HFFc6 (cell line): ENCODE measurements around the gene OR8J1. TPM values are rescaled to one million over a fixed set of nuclear protein-coding genes. Genes with fewer than 3 reads are reported as not detected.

Experiments used
- DNase-seq: peaks from one replicate; pipeline ENCODE4 v3.0.0-alpha.2; 2018
- H3K27ac Mint-ChIP-seq: 2 replicates; pipeline ENCODE4 v1.8.0; 2020; ENCODE audit warnings: mild to moderate bottlenecking, mixed read lengths
- H3K27me3 Mint-ChIP-seq: 2 replicates; pipeline ENCODE4 v1.8.0; 2021; ENCODE audit warnings: mild to moderate bottlenecking, moderate library complexity, mixed read lengths; ENCODE audit not compliant: insufficient read depth
- H3K36me3 Mint-ChIP-seq: 2 replicates; pipeline ENCODE4 v1.8.0; 2021; ENCODE audit warnings: low read depth, mixed read lengths
- H3K4me1 Mint-ChIP-seq: 2 replicates; pipeline ENCODE4 v1.8.0; 2020; ENCODE audit warnings: low read depth, mixed read lengths
- H3K4me3 Mint-ChIP-seq: 2 replicates; pipeline ENCODE4 v1.8.0; 2020; ENCODE audit warnings: mild to moderate bottlenecking, moderate library complexity, mixed read lengths
- H3K9me3 Mint-ChIP-seq: 2 replicates; pipeline ENCODE4 v1.8.0; 2020; ENCODE audit warnings: mild to moderate bottlenecking, mixed read lengths
- total RNA-seq, 6 experiments: library from RNA; stranded (reverse); fragmentation: NEBNext Ultra II Directional; extraction: Animal tissue kit (Norgen Biotek cat#: 25700); gene quantifications; 2 replicates in 1 of 6; 3 replicates in 5 of 6; pipeline ENCODE4 v1.2.3, GENCODE V29; 2021
- TF ChIP-seq, protein P1 (sequence below): fragments of 200-600 bp; sonication (generic); IDR thresholded peaks from 2 replicates; pipeline ENCODE4 v1.5.0; 2021; ENCODE audit warnings: antibody characterized with exemption, mild to moderate bottlenecking

OR8J1 gene
- total RNA-seq, 6 experiments from 2014 or later, result not detected

- H3K27ac Mint-ChIP-seq, result no peak overlapping the region
- TF ChIP-seq, protein P1, sequence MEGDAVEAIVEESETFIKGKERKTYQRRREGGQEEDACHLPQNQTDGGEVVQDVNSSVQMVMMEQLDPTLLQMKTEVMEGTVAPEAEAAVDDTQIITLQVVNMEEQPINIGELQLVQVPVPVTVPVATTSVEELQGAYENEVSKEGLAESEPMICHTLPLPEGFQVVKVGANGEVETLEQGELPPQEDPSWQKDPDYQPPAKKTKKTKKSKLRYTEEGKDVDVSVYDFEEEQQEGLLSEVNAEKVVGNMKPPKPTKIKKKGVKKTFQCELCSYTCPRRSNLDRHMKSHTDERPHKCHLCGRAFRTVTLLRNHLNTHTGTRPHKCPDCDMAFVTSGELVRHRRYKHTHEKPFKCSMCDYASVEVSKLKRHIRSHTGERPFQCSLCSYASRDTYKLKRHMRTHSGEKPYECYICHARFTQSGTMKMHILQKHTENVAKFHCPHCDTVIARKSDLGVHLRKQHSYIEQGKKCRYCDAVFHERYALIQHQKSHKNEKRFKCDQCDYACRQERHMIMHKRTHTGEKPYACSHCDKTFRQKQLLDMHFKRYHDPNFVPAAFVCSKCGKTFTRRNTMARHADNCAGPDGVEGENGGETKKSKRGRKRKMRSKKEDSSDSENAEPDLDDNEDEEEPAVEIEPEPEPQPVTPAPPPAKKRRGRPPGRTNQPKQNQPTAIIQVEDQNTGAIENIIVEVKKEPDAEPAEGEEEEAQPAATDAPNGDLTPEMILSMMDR, result no peak
- no peak for DNase-seq
- H3K36me3 Mint-ChIP-seq, result no peaks in the 10 kb centered on the region; the same call in 1 of the 2 replicates
- H3K27me3 Mint-ChIP-seq, result no peaks in the 10 kb centered on the region
- H3K4me1 Mint-ChIP-seq, result no peaks in the 10 kb centered on the region
- no peak overlapping the region for H3K4me3 Mint-ChIP-seq
- H3K9me3 Mint-ChIP-seq, result peaks cover 51% of the 10 kb centered on the region
These were observed 13.8 kb upstream of the OR8J1 start for GRCh38 chr11:56340289-56340688.

- TF ChIP-seq, protein P1, result no peak
- Mint-ChIP-seq H3K4me3 (no peak within 1 kb of the TSS), H3K4me1 (no peaks in the 10 kb centered on the region), H3K27ac (no peak within 1 kb of the TSS), H3K36me3 (no peaks in the 10 kb centered on the region), H3K27me3 (no peaks in the 10 kb centered on the region), H3K9me3 (peaks cover 14% of the 10 kb centered on the region)
- DNase-seq, result no peak
These were observed 8.4 kb upstream of the OR8J1 start, which contains the start of gene OR8K1 for GRCh38 chr11:56345739-56346138. TSS of gene OR8K1 (plus strand) at chr11:56346039. CDS start at chr11:56346039, 0 bp downstream.

- Mint-ChIP-seq H3K27me3 (no peaks in the 10 kb centered on the region; the same call in 1 of the 2 replicates), H3K4me1 (no peaks in the 10 kb centered on the region), H3K36me3 (no peaks in the 10 kb centered on the region), H3K9me3 (peaks cover 12% of the 10 kb centered on the region), H3K4me3 (no peak within 1 kb of the TSS), H3K27ac (no peak within 1 kb of the TSS)
- TF ChIP-seq, protein P1, result no peak
- no peak for DNase-seq
These were observed 21.2 kb downstream of the OR8J1 start, which contains the start of gene OR8U1 for GRCh38 chr11:56375324-56375723. TSS of gene OR8U1 (plus strand) at chr11:56375624. CDS start at chr11:56375624, 0 bp downstream.

- H3K4me3 Mint-ChIP-seq, result no peak overlapping the region
- TF ChIP-seq, protein P1, result no peak
- no peak for DNase-seq
- no peaks in the 10 kb centered on the region for H3K4me1 Mint-ChIP-seq
- H3K27ac Mint-ChIP-seq, result no peak overlapping the region
- H3K27me3 Mint-ChIP-seq, result no peaks in the 10 kb centered on the region; the same call in 1 of the 2 replicates
- H3K36me3 Mint-ChIP-seq, result no peaks in the 10 kb centered on the region
- peaks cover 7% of the 10 kb centered on the region for H3K9me3 Mint-ChIP-seq
These were observed 26.0 kb downstream of the OR8J1 start for GRCh38 chr11:56380120-56380519.

- H3K36me3 Mint-ChIP-seq, result no peaks in the 10 kb centered on the region
- H3K9me3 Mint-ChIP-seq, result peaks cover 9% of the 10 kb centered on the region; the same call in 1 of the 2 replicates
- no peak overlapping the region for H3K27ac Mint-ChIP-seq
- no peaks in the 10 kb centered on the region for H3K4me1 Mint-ChIP-seq
- no peak overlapping the region for H3K4me3 Mint-ChIP-seq
- H3K27me3 Mint-ChIP-seq, result peaks cover 1% of the 10 kb centered on the region; the same call in 1 of the 2 replicates
- TF ChIP-seq, protein P1, result no peak
- DNase-seq, result no peak
These were observed 40.3 kb downstream of the OR8J1 start for GRCh38 chr11:56394381-56394780.
